Right lobe of liver (tissue), 4 donors: ENCODE data around the gene B4GALT3.

Experiments
- CTCF ChIP-seq, 4 donors: fragments of 200-600 bp in 3 of 4; fragments of 450-650 bp in 1 of 4; IDR thresholded peaks; one replicate each; pipeline versions ENCODE4 v1.5.1 to v1.8.0; 2016 to 2022; ENCODE audit warnings: antibody characterized with exemption in 4 of 4, mild to moderate bottlenecking in 2 of 4
- POLR2A ChIP-seq: fragments of 450-650 bp; IDR thresholded peaks from one replicate; pipeline ENCODE4 v1.6.1; 2017; ENCODE audit warnings: antibody characterized with exemption, mild to moderate bottlenecking
- donor health status: DM: no; HTN: no; CAD: no.
- donor health status: DM: no; HTN: no; CAD: no.
- donor health status: DM: no; HTN: yes; CAD: no.

GRCh38 chr1:161177936-161178244 is 583 bp upstream of the B4GALT3 start:
- no peak for TF ChIP-seq CTCF (IDR thresholded peaks at IDR 0.05)
- TF ChIP-seq POLR2A = no peak
